A549 treated with RU486 at 1 μM for 4 hours (cell line): ENCODE measurements around the gene TRIM44. TPM values are rescaled to one million over a fixed set of nuclear protein-coding genes. Genes with fewer than 3 reads are reported as not detected.

Source experiments
- total RNA-seq: library from RNA; stranded (reverse); fragments of 200-300 nt; extraction: Qiagen RNA extraction; gene quantifications from 5 replicates; pipeline ENCODE4 v1.2.3, GENCODE V29; 2022; ENCODE audit warnings: low read depth

TRIM44 gene, protein sequence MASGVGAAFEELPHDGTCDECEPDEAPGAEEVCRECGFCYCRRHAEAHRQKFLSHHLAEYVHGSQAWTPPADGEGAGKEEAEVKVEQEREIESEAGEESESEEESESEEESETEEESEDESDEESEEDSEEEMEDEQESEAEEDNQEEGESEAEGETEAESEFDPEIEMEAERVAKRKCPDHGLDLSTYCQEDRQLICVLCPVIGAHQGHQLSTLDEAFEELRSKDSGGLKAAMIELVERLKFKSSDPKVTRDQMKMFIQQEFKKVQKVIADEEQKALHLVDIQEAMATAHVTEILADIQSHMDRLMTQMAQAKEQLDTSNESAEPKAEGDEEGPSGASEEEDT
- total RNA-seq, result 17.2 to 26.8 TPM (median 25.7 TPM) in 5 replicates

DNA sequence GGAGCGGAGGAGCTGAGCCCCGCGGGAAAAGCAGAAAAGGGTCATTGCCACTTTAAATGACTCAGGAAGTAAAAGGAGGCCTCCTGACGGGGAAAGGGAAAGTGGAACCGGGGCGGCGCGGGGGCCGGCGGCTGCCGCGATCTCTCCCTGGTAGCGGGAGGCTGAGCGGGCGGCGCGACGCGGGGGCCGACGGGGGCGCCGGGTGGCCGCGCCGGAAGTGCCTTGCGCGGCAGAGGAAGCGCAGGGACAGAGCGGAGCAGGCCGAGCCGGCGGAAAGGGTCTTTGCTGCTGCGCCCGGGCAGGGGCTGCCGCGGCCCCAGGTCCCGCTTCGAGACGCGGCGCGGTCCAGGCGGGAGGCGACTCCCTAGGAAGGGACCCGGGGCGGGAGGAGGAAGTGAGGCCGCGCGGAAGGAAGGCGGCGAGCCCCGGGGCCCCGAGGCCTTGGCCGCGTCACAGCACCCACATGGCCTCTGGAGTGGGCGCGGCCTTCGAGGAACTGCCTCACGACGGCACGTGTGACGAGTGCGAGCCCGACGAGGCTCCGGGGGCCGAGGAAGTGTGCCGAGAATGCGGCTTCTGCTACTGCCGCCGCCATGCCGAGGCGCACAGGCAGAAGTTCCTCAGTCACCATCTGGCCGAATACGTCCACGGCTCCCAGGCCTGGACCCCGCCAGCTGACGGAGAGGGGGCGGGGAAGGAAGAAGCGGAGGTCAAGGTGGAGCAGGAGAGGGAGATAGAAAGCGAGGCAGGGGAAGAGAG is at the start of gene TRIM44:
TRIM44 (plus strand) TSS at position 127 of the 759 bp plus-strand sequence; CDS start at position 464, 337 bp downstream.

DNA sequence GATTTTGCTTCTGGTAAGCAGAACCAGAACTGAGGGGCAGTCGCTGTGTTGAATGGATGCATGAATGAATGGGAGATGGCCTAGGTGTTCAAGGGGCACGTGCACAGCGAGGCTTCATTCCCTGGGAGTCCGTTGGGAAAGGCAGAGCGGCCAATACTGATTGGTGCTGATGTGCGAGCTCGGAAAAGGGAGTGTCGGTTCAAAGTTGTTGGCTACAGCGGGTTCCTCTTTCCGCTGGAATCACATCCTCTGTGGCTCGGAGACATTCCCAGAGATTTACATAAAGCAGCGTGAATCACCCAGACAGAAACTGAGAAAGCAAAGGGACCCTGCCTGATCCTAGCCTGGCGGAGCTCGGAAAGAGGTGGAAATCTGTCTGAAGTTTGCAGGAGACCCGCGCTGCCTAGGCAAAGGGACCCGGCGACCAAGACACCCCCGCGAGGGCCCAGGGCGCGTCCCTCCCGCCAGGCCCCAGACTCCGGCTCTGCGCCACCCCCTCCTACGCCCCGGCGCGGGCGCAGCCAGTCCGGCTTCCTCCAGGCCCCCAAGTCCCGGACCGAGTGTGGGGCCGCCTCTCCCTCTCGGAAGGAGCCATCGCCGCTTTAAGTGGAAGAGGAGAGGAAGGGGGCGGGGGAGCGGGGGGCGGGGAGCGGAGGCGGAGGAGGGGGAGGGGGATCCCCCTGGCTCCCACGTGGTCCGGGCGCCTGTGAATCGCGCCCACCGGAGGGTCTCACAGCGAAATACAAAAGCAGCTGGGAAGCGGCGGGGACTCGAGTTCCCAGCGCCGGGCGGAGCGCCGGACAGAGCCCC is 44.7 kb upstream of the TRIM44 start, which contains the start of gene FJX1:
FJX1 (plus strand) TSS at position 774 of the 810 bp plus-strand sequence. CDS start 177 bp downstream, outside the sequence.

Other genes starting within 250 kb of the TRIM44 start
- gene SLC1A2, start 243.2 kb upstream of the TRIM44 start, total RNA-seq, result 0.05 to 0.35 TPM (median 0.10 TPM) in 4 of 5 replicates, not detected in the other
- 0.06 TPM in 1 of 5 replicates, not detected in the others for gene PAMR1, start 137.2 kb upstream of the TRIM44 start, total RNA-seq
- 31.1 to 46.8 TPM (median 41.9 TPM) in 5 replicates for gene FJX1, start 44.3 kb upstream of the TRIM44 start, total RNA-seq